GM23248 (cell line): Measurements from ENCODE around the gene MACROD2. TPM values are rescaled to one million over a fixed set of nuclear protein-coding genes. Genes with fewer than 3 reads are reported as not detected.

Source experiments
- DNase-seq: peaks from one replicate; pipeline ENCODE4 v3.0.0-alpha.2; 2015
- H2AFZ ChIP-seq: fragments of 200-600 bp; sonication (generic); 2 replicates; pipeline ENCODE4 v1.6.1; 2016; ENCODE audit warnings: antibody characterized with exemption
- H3F3A ChIP-seq: fragments of 200-600 bp; sonication (generic); 2 replicates; pipeline ENCODE4 v1.6.1; 2016; ENCODE audit warnings: mild to moderate bottlenecking, antibody characterized with exemption, mixed run types; ENCODE audit not compliant: insufficient read depth
- H3K27ac ChIP-seq: fragments of 200-600 bp; sonication (generic); 2 replicates; pipeline ENCODE4 v1.5.1; 2016; ENCODE audit warnings: mild to moderate bottlenecking
- H3K27me3 ChIP-seq: fragments of 200-600 bp; sonication (generic); replicated peaks from 2 replicates; pipeline ENCODE4 v1.6.1; 2016; ENCODE audit warnings: mild to moderate bottlenecking; ENCODE audit not compliant: insufficient read depth
- H3K36me3 ChIP-seq: fragments of 200-600 bp; sonication (generic); 2 replicates; pipeline ENCODE4 v1.6.1; 2016; ENCODE audit warnings: low read depth, mild to moderate bottlenecking
- H3K4me1 ChIP-seq: fragments of 200-600 bp; sonication (generic); 2 replicates; pipeline ENCODE4 v1.6.1; 2016; ENCODE audit warnings: mild to moderate bottlenecking; ENCODE audit not compliant: insufficient read depth
- H3K4me2 ChIP-seq: fragments of 200-600 bp; sonication (generic); one replicate; pipeline ENCODE4 v1.6.1; 2016; ENCODE audit warnings: mild to moderate bottlenecking; ENCODE audit not compliant: unreplicated experiment
- H3K4me3 ChIP-seq: fragments of 200-600 bp; sonication (generic); 2 replicates; pipeline ENCODE4 v1.5.1; 2016; ENCODE audit warnings: mild to moderate bottlenecking
- H3K79me2 ChIP-seq: fragments of 200-600 bp; sonication (generic); 2 replicates; pipeline ENCODE4 v1.6.1; 2016; ENCODE audit warnings: mild to moderate bottlenecking; ENCODE audit not compliant: insufficient read depth
- H3K9ac ChIP-seq: fragments of 200-600 bp; sonication (generic); 2 replicates; pipeline ENCODE4 v1.6.1; 2016; ENCODE audit warnings: mild to moderate bottlenecking
- H3K9me2 ChIP-seq: fragments of 200-600 bp; sonication (generic); 2 replicates; pipeline ENCODE4 v1.6.1; 2016; ENCODE audit warnings: mixed run types, mild to moderate bottlenecking, moderate library complexity; ENCODE audit not compliant: insufficient read depth
- H3K9me3 ChIP-seq: fragments of 200-600 bp; sonication (generic); one replicate; pipeline ENCODE4 v1.6.1; 2017; ENCODE audit warnings: low read depth
- H4K20me1 ChIP-seq: fragments of 200-600 bp; sonication (generic); 2 replicates; pipeline ENCODE4 v1.6.0; 2016; ENCODE audit not compliant: insufficient read depth
- EZH2 ChIP-seq: fragments of 200-600 bp; sonication (generic); IDR thresholded peaks from 2 replicates; pipeline ENCODE4 v1.6.1; 2018; ENCODE audit warnings: antibody characterized with exemption, mild to moderate bottlenecking; ENCODE audit not compliant: insufficient read depth, poor library complexity, severe bottlenecking
- EZH2phosphoT487 ChIP-seq: fragments of 200-600 bp; sonication (generic); IDR thresholded peaks from 2 replicates; pipeline ENCODE4 v1.6.1; 2018; ENCODE audit warnings: antibody characterized with exemption, moderate library complexity, mild to moderate bottlenecking, low read depth; ENCODE audit not compliant: insufficient read depth
- WGBS, 2 experiments: methylation state at CpG; one replicate each; pipeline ENCODE4 v1.1.6; 2015 to 2017; ENCODE audit warnings: low lambda C conversion rate in 2 of 2, low coverage in 1 of 2; ENCODE audit errors: missing lambda C conversion rate in 2 of 2; 5-methylcytosine and 5-hydroxymethylcytosine counted together
- in situ Hi-C: fragments of 300-500 bp; cut with MboI; formaldehyde crosslinking; loops from 2 replicates; pipeline ENCODE4 v1.15.0; 2020
- polyA plus RNA-seq: library from polyadenylated mRNA; unstranded; fragments of >200 nt; fragmentation: Nextera tagmentation; extraction: Ambion mirVana; gene quantifications from 2 replicates; pipeline ENCODE4 v1.2.1, GENCODE V29; 2016
- total RNA-seq: library from RNA; depleted of rRNA; stranded (reverse); fragments of >200 nt; shearing (Covaris generic); gene quantifications from 2 replicates; pipeline ENCODE4 v1.2.3, GENCODE V29; 2014

Gene MACROD2
- total and polyA plus RNA-seq, 2 experiments from 2014 or later = 1.1 to 3.1 TPM

- Histone ChIP-seq H3K4me1 (peaks cover 4% of the 10 kb centered on the region), H3K27ac (no peak overlapping the region), H3K4me2 (no peak overlapping the region), H3K4me3 (no peak overlapping the region), H3K9ac (no peak overlapping the region), H3K9me2 (no peaks in the 10 kb centered on the region), H3K79me2 (no peaks in the 10 kb centered on the region), H3K36me3 (no peaks in the 10 kb centered on the region), H3K9me3 (no peaks in the 10 kb centered on the region), H4K20me1 (no peaks in the 10 kb centered on the region), H3K27me3 (no peaks in the 10 kb centered on the region), H3F3A (no peaks in the 10 kb centered on the region), H2AFZ (no peak overlapping the region)
- no peak for TF ChIP-seq EZH2
- no peak for TF ChIP-seq EZH2phosphoT487
- 50 to 58% methylated on average over 5 of the region's 5 CpGs for WGBS, 2 experiments
- in situ Hi-C loops = no loop called here
- no peak for DNase-seq
These were observed 536.5 kb downstream of the MACROD2 start for GRCh38 chr20:14531786-14532185.

GRCh38 chr20:14536738-14537137 is 541.4 kb downstream of the MACROD2 start:
- Histone ChIP-seq H3K4me1 (peaks cover 9% of the 10 kb centered on the region), H2AFZ (no peak overlapping the region), H3K79me2 (no peaks in the 10 kb centered on the region), H4K20me1 (no peaks in the 10 kb centered on the region), H3K9me2 (no peaks in the 10 kb centered on the region), H3K27me3 (no peaks in the 10 kb centered on the region), H3K27ac (no peak overlapping the region), H3K9me3 (no peaks in the 10 kb centered on the region), H3K4me3 (no peak overlapping the region), H3F3A (no peaks in the 10 kb centered on the region), H3K4me2 (no peak overlapping the region), H3K36me3 (no peaks in the 10 kb centered on the region), H3K9ac (no peak overlapping the region)
- TF ChIP-seq EZH2phosphoT487 (no peak), EZH2 (no peak)
- in situ Hi-C loops = no loop called here
- WGBS, 2 experiments = 0 to 5% methylated on average over 1 of the region's 1 CpG
- no peak for DNase-seq

GRCh38 chr20:14538433-14538832 is 543.1 kb downstream of the MACROD2 start:
- Histone ChIP-seq H3K79me2 (no peaks in the 10 kb centered on the region), H4K20me1 (no peaks in the 10 kb centered on the region), H3K4me3 (no peak overlapping the region), H3K9ac (no peak overlapping the region), H3K4me2 (no peak overlapping the region), H2AFZ (no peak overlapping the region), H3K9me2 (no peaks in the 10 kb centered on the region), H3K27ac (no peak overlapping the region), H3K4me1 (peaks cover 9% of the 10 kb centered on the region), H3K27me3 (no peaks in the 10 kb centered on the region), H3F3A (no peaks in the 10 kb centered on the region), H3K9me3 (no peaks in the 10 kb centered on the region), H3K36me3 (no peaks in the 10 kb centered on the region)
- TF ChIP-seq EZH2phosphoT487 = no peak
- TF ChIP-seq EZH2 = no peak
- in situ Hi-C loops = no loop called here
- WGBS, 2 experiments = 90 to 91% methylated on average over 5 of the region's 5 CpGs
- DNase-seq = no peak

GRCh38 chr20:14543040-14543439 is 547.7 kb downstream of the MACROD2 start:
- no peak for TF ChIP-seq EZH2
- no peak for TF ChIP-seq EZH2phosphoT487
- no peaks in the 10 kb centered on the region for H3K79me2 ChIP-seq
- H2AFZ ChIP-seq = no peak overlapping the region
- no peaks in the 10 kb centered on the region for H4K20me1 ChIP-seq
- in situ Hi-C loops = no loop called here
- no peak for DNase-seq
- H3K9me3 ChIP-seq = no peaks in the 10 kb centered on the region
- no peaks in the 10 kb centered on the region for H3K36me3 ChIP-seq
- H3K9me2 ChIP-seq = no peaks in the 10 kb centered on the region
- no peak overlapping the region for H3K27ac ChIP-seq
- H3K27me3 ChIP-seq = no peaks in the 10 kb centered on the region
- no peak overlapping the region for H3K4me3 ChIP-seq
- H3F3A ChIP-seq = no peaks in the 10 kb centered on the region
- H3K9ac ChIP-seq = no peak overlapping the region
- H3K4me2 ChIP-seq = no peak overlapping the region
- H3K4me1 ChIP-seq = no peaks in the 10 kb centered on the region

GRCh38 chr20:14544688-14545087 is 549.4 kb downstream of the MACROD2 start:
- Histone ChIP-seq H3K9me3 (no peaks in the 10 kb centered on the region), H3F3A (no peaks in the 10 kb centered on the region), H2AFZ (no peak overlapping the region), H3K9ac (no peak overlapping the region), H3K4me2 (no peak overlapping the region), H3K4me3 (no peak overlapping the region), H4K20me1 (no peaks in the 10 kb centered on the region), H3K79me2 (no peaks in the 10 kb centered on the region), H3K27me3 (no peaks in the 10 kb centered on the region), H3K27ac (no peak overlapping the region), H3K4me1 (no peaks in the 10 kb centered on the region), H3K9me2 (no peaks in the 10 kb centered on the region), H3K36me3 (no peaks in the 10 kb centered on the region)
- DNase-seq = no peak
- 60 to 64% methylated on average over 3 of the region's 3 CpGs for WGBS, 2 experiments
- TF ChIP-seq EZH2phosphoT487 (no peak), EZH2 (no peak)
- in situ Hi-C loops = no loop called here
